SU-DHL-6 (cell line): Measurements from ENCODE around the gene PHLDB1.

Experiments used
- H2AFZ ChIP-seq: fragments of 200-600 bp; sonication (generic); 2 replicates; pipeline ENCODE4 v1.6.1; 2014; ENCODE audit warnings: low read depth, mild to moderate bottlenecking, moderate library complexity, mixed read lengths, antibody characterized with exemption, low read length; ENCODE audit not compliant: severe bottlenecking
- H3F3A ChIP-seq: fragments of 200-600 bp; shearing (Covaris generic); 2 replicates; pipeline ENCODE4 v1.6.0; 2016; ENCODE audit warnings: antibody characterized with exemption, mild to moderate bottlenecking; ENCODE audit not compliant: insufficient read depth
- H3K27ac ChIP-seq: fragments of 200-600 bp; sonication (generic); 2 replicates; pipeline ENCODE4 v1.5.1; 2016; ENCODE audit warnings: low read depth, mild to moderate bottlenecking, low read length, moderate library complexity, mixed read lengths
- H3K27me3 ChIP-seq: fragments of 200-600 bp; sonication (generic), shearing (Covaris generic); 2 replicates; pipeline ENCODE4 v1.6.0; 2014; ENCODE audit warnings: mild to moderate bottlenecking, low read length
- H3K36me3 ChIP-seq: fragments of 200-600 bp; sonication (generic); 2 replicates; pipeline ENCODE4 v1.6.1; 2014; ENCODE audit warnings: mild to moderate bottlenecking, low read length, mixed read lengths
- H3K4me2 ChIP-seq: fragments of 300-600, 200-600 bp; shearing (Covaris generic), sonication (generic); 2 replicates; pipeline ENCODE4 v1.6.0; 2014; ENCODE audit warnings: low read length, low read depth, mild to moderate bottlenecking; ENCODE audit not compliant: poor library complexity, severe bottlenecking
- H3K4me3 ChIP-seq: fragments of 200-600 bp; sonication (generic); 2 replicates; pipeline ENCODE4 v1.5.1; 2014; ENCODE audit warnings: antibody characterized with exemption, low read length, mild to moderate bottlenecking, mixed read lengths; ENCODE audit not compliant: insufficient read depth, poor library complexity, severe bottlenecking
- H3K79me2 ChIP-seq: fragments of 200-600 bp; sonication (generic); 2 replicates; pipeline ENCODE4 v1.6.1; 2014; ENCODE audit warnings: mild to moderate bottlenecking, low read length, moderate library complexity; ENCODE audit not compliant: insufficient read depth
- H3K9ac ChIP-seq: fragments of 200-600 bp; sonication (generic); 2 replicates; pipeline ENCODE4 v1.7.0; 2014; ENCODE audit warnings: mild to moderate bottlenecking, low read length
- H3K9me2 ChIP-seq: fragments of 200-600 bp; sonication (generic); replicated peaks from 2 replicates; pipeline ENCODE4 v1.6.1; 2014; ENCODE audit warnings: low read length; ENCODE audit not compliant: insufficient read depth
- H3K9me3 ChIP-seq: fragments of 200-600 bp; sonication (generic); 2 replicates; pipeline ENCODE4 v1.6.1; 2014; ENCODE audit warnings: low read length, mixed read lengths; ENCODE audit not compliant: insufficient read depth
- H4K20me1 ChIP-seq: fragments of 200-600 bp; sonication (generic); 2 replicates; pipeline ENCODE4 v1.6.1; 2014; ENCODE audit warnings: low read depth, mild to moderate bottlenecking, antibody characterized with exemption, low read length, moderate library complexity, mixed read lengths
- CTCF ChIP-seq: fragments of 200-600 bp; sonication (generic); IDR thresholded peaks from one replicate; pipeline ENCODE4 v1.5.1; 2017; ENCODE audit warnings: antibody characterized with exemption, mild to moderate bottlenecking, low read length, moderate library complexity; ENCODE audit not compliant: insufficient read depth, poor library complexity, severe bottlenecking
- EZH2phosphoT487 ChIP-seq: fragments of 200-600 bp; sonication (generic), shearing (Covaris generic); conservative IDR thresholded peaks from 2 replicates; pipeline ENCODE4 v1.6.1; 2018; ENCODE audit warnings: mild to moderate bottlenecking, antibody characterized with exemption, low read length, moderate library complexity, mixed read lengths

The PHLDB1 gene

GRCh38 chr11:118628432-118628831 is 21.0 kb downstream of the PHLDB1 start:
- Histone ChIP-seq H2AFZ (no peak overlapping the region), H3K27ac (no peak overlapping the region), H3K27me3 (no peaks in the 10 kb centered on the region), H3K79me2 (no peaks in the 10 kb centered on the region), H4K20me1 (no peaks in the 10 kb centered on the region), H3K9me3 (no peaks in the 10 kb centered on the region), H3K36me3 (no peaks in the 10 kb centered on the region), H3K4me2 (no peak overlapping the region), H3K9me2 (no peaks in the 10 kb centered on the region), H3K9ac (no peak overlapping the region), H3F3A (no peaks in the 10 kb centered on the region), H3K4me3 (no peak overlapping the region)
- no peak for TF ChIP-seq EZH2phosphoT487
- TF ChIP-seq CTCF = no peak

GRCh38 chr11:118628861-118629549 is 21.6 kb downstream of the PHLDB1 start:
- Histone ChIP-seq H3K9ac (no peak overlapping the region), H3K4me2 (no peak overlapping the region), H3K4me3 (no peak overlapping the region), H3K9me3 (no peaks in the 10 kb centered on the region), H3K36me3 (no peaks in the 10 kb centered on the region), H3K9me2 (no peaks in the 10 kb centered on the region), H3K79me2 (no peaks in the 10 kb centered on the region), H2AFZ (no peak overlapping the region), H3K27me3 (no peaks in the 10 kb centered on the region), H4K20me1 (no peaks in the 10 kb centered on the region), H3F3A (no peaks in the 10 kb centered on the region), H3K27ac (no peak overlapping the region)
- TF ChIP-seq CTCF (no peak), EZH2phosphoT487 (no peak)

- no peaks in the 10 kb centered on the region for H3K9me3 ChIP-seq
- H4K20me1 ChIP-seq = no peaks in the 10 kb centered on the region
- H3K27ac ChIP-seq = no peak overlapping the region
- no peaks in the 10 kb centered on the region for H3K9me2 ChIP-seq
- H3K4me3 ChIP-seq = no peak overlapping the region
- no peaks in the 10 kb centered on the region for H3K79me2 ChIP-seq
- TF ChIP-seq CTCF = no peak
- no peak for TF ChIP-seq EZH2phosphoT487
- no peak overlapping the region for H2AFZ ChIP-seq
- no peaks in the 10 kb centered on the region for H3K27me3 ChIP-seq
- no peak overlapping the region for H3K9ac ChIP-seq
- no peaks in the 10 kb centered on the region for H3F3A ChIP-seq
- H3K4me2 ChIP-seq = no peak overlapping the region
- H3K36me3 ChIP-seq = no peaks in the 10 kb centered on the region
These were observed 22.6 kb downstream of the PHLDB1 start for GRCh38 chr11:118629761-118630661.
